ENCODE measurements around the gene FUOM.

Gene FUOM

GRCh38 chr10:133350283-133350949 is 7.4 kb downstream of the FUOM start:
- DNase-seq (ENCODE audit: low spot score), result no peak

GRCh38 chr10:133349577-133350011 is 8.2 kb downstream of the FUOM start:
- DNase-seq (ENCODE audit: low spot score), result no peak

GRCh38 chr10:133349160-133349568 is 8.7 kb downstream of the FUOM start:
- DNase-seq (ENCODE audit: low spot score), result no peak

- no peak for DNase-seq (ENCODE audit: low spot score)
Measured at GRCh38 chr10:133347710-133348517, 9.9 kb downstream of the FUOM start.

- no peak for DNase-seq (ENCODE audit: low spot score)
Measured at GRCh38 chr10:133346413-133346812, 11.4 kb downstream of the FUOM start.

GRCh38 chr10:133344236-133344635 is 13.6 kb downstream of the FUOM start:
- DNase-seq (ENCODE audit: low spot score), result no peak

- no peak for DNase-seq (ENCODE audit: low spot score)
Measured at GRCh38 chr10:133343558-133343957, 14.3 kb downstream of the FUOM start.

- no peak for DNase-seq (ENCODE audit: low spot score)
Measured at GRCh38 chr10:133342942-133343341, 14.9 kb downstream of the FUOM start.

- no peak for DNase-seq (ENCODE audit: low spot score)
Measured at GRCh38 chr10:133341983-133342382, 15.8 kb downstream of the FUOM start.

- DNase-seq (ENCODE audit: low spot score), result no peak
Measured at GRCh38 chr10:133339708-133340380, 18.0 kb downstream of the FUOM start.

GRCh38 chr10:133338080-133339071 is 19.4 kb downstream of the FUOM start:
- DNase-seq (ENCODE audit: low spot score), result no peak

- no peak for DNase-seq (ENCODE audit: low spot score)
Measured at GRCh38 chr10:133337370-133337725, 20.5 kb downstream of the FUOM start.

- peak; percentile 56 for DNase-seq (ENCODE audit: low spot score)
Measured at GRCh38 chr10:133336577-133337369, 21.0 kb downstream of the FUOM start, which contains the start of gene CALY. Gene CALY (minus strand): TSS chr10:133336896. CDS start chr10:133328989, 7,907 bp downstream.

- no peak for DNase-seq (ENCODE audit: low spot score)
Measured at GRCh38 chr10:133336118-133336576, 21.7 kb downstream of the FUOM start.

- peak; percentile 64 for DNase-seq (ENCODE audit: low spot score)
Measured at GRCh38 chr10:133335246-133336117, 22.3 kb downstream of the FUOM start.

GRCh38 chr10:133334503-133335245 is 23.1 kb downstream of the FUOM start:
- DNase-seq (ENCODE audit: low spot score), result no peak

- no peak for DNase-seq (ENCODE audit: low spot score)
Measured at GRCh38 chr10:133332936-133333699, 24.7 kb downstream of the FUOM start.

Measured in germinal center (tissue), 1 donor.